Muscle layer of colon (tissue), 2 donors: Measurements from ENCODE around the gene PODN.
A peak's percentile ranks its signal among the peaks of the same experiment; 100 is the strongest.

Experiments
- H3K27ac ChIP-seq: one replicate; pipeline ENCODE4 v1.7.0; 2013; ENCODE audit warnings: low read depth, mild to moderate bottlenecking, low read length, moderate library complexity
- H3K27me3 ChIP-seq, 2 donors: one replicate each; pipeline ENCODE4 v1.7.0; 2013; ENCODE audit warnings: low read length in 2 of 2, mild to moderate bottlenecking in 2 of 2; ENCODE audit not compliant: insufficient read depth in 2 of 2, control insufficient read depth in 1 of 2
- H3K36me3 ChIP-seq: one replicate; pipeline ENCODE4 v1.7.0; 2013; ENCODE audit warnings: mild to moderate bottlenecking, low read length; ENCODE audit not compliant: insufficient read depth
- H3K4me1 ChIP-seq: one replicate; pipeline ENCODE4 v1.7.0; 2013; ENCODE audit warnings: mild to moderate bottlenecking, low read length; ENCODE audit not compliant: insufficient read depth
- H3K4me3 ChIP-seq, 2 donors: one replicate each; pipeline ENCODE4 v1.7.0; 2013; ENCODE audit warnings: low read length in 2 of 2, low read depth in 1 of 2, mild to moderate bottlenecking in 1 of 2, moderate library complexity in 1 of 2
- H3K9ac ChIP-seq: one replicate; pipeline ENCODE4 v1.7.0; 2013; ENCODE audit warnings: low read length
- H3K9me3 ChIP-seq: one replicate; pipeline ENCODE4 v1.7.0; 2013; ENCODE audit warnings: mild to moderate bottlenecking, low read length
- donor health status: abdominal sarcoma.
- donor health status: Adenocarcinoma of cecum.

PODN gene

GRCh38 chr1:53051676-53052075 is 10.3 kb upstream of the PODN start:
- H3K9ac ChIP-seq = no peak overlapping the region
- H3K9me3 ChIP-seq = no peaks in the 10 kb centered on the region
- H3K27me3 ChIP-seq = no peaks in the 10 kb centered on the region
- peaks cover 20% of the 10 kb centered on the region for H3K36me3 ChIP-seq
- H3K4me3 ChIP-seq = no peak overlapping the region
- H3K4me1 ChIP-seq = peaks cover 39% of the 10 kb centered on the region
- no peak overlapping the region for H3K27ac ChIP-seq

- no peaks in the 10 kb centered on the region for H3K9me3 ChIP-seq
- H3K4me1 ChIP-seq = peaks cover 28% of the 10 kb centered on the region
- H3K27ac ChIP-seq = no peak overlapping the region
- no peaks in the 10 kb centered on the region for H3K27me3 ChIP-seq
- H3K36me3 ChIP-seq = peaks cover 13% of the 10 kb centered on the region
- no peak overlapping the region for H3K4me3 ChIP-seq
- no peak overlapping the region for H3K9ac ChIP-seq
These were observed 4.9 kb upstream of the PODN start for GRCh38 chr1:53057127-53057526.

GRCh38 chr1:53060579-53060978 is 1.4 kb upstream of the PODN start:
- H3K4me3 ChIP-seq = no peak overlapping the region
- H3K4me1 ChIP-seq = peaks cover 37% of the 10 kb centered on the region
- H3K9me3 ChIP-seq = no peaks in the 10 kb centered on the region
- no peaks in the 10 kb centered on the region for H3K27me3 ChIP-seq
- H3K27ac ChIP-seq = no peak overlapping the region
- no peaks in the 10 kb centered on the region for H3K36me3 ChIP-seq
- H3K9ac ChIP-seq = no peak overlapping the region

GRCh38 chr1:53061123-53061858 is 722 bp upstream of the PODN start:
- no peak overlapping the region for H3K9ac ChIP-seq
- no peaks in the 10 kb centered on the region for H3K27me3 ChIP-seq
- peak overlapping the region; percentile 47 to 89 for H3K4me3 ChIP-seq
- no peaks in the 10 kb centered on the region for H3K36me3 ChIP-seq
- peak overlapping the region; percentile 81 for H3K27ac ChIP-seq
- H3K4me1 ChIP-seq = peaks cover 38% of the 10 kb centered on the region
- no peaks in the 10 kb centered on the region for H3K9me3 ChIP-seq

- Histone ChIP-seq H3K36me3 (no peaks in the 10 kb centered on the region), H3K27me3 (no peaks in the 10 kb centered on the region), H3K27ac (peak overlapping the region; percentile 81), H3K4me3 (peak overlapping the region; percentile 74 to 89), H3K9ac (peak overlapping the region; percentile 49), H3K9me3 (no peaks in the 10 kb centered on the region), H3K4me1 (peaks cover 34% of the 10 kb centered on the region)
These were observed 937 bp downstream of the PODN start for GRCh38 chr1:53062708-53063591.

- Histone ChIP-seq H3K4me1 (peaks cover 28% of the 10 kb centered on the region), H3K27me3 (no peaks in the 10 kb centered on the region), H3K4me3 (peak overlapping the region in 1 of 2 donors; percentile 74), H3K36me3 (no peaks in the 10 kb centered on the region), H3K9ac (no peak overlapping the region), H3K9me3 (no peaks in the 10 kb centered on the region), H3K27ac (peak overlapping the region; percentile 81)
These were observed 1.9 kb downstream of the PODN start for GRCh38 chr1:53063744-53064515.

- H3K27ac ChIP-seq = no peak overlapping the region
- peaks cover 28% of the 10 kb centered on the region for H3K4me1 ChIP-seq
- H3K36me3 ChIP-seq = peaks cover 4% of the 10 kb centered on the region
- H3K9me3 ChIP-seq = no peaks in the 10 kb centered on the region
- H3K9ac ChIP-seq = no peak overlapping the region
- no peak overlapping the region for H3K4me3 ChIP-seq
- H3K27me3 ChIP-seq = no peaks in the 10 kb centered on the region
These were observed 3.4 kb downstream of the PODN start for GRCh38 chr1:53065391-53065790.

GRCh38 chr1:53066488-53066887 is 4.5 kb downstream of the PODN start:
- no peak overlapping the region for H3K4me3 ChIP-seq
- H3K4me1 ChIP-seq = peaks cover 19% of the 10 kb centered on the region
- no peak overlapping the region for H3K9ac ChIP-seq
- H3K9me3 ChIP-seq = no peaks in the 10 kb centered on the region
- no peaks in the 10 kb centered on the region for H3K27me3 ChIP-seq
- peaks cover 6% of the 10 kb centered on the region for H3K36me3 ChIP-seq
- no peak overlapping the region for H3K27ac ChIP-seq

- Histone ChIP-seq H3K36me3 (peaks cover 6% of the 10 kb centered on the region), H3K9me3 (no peaks in the 10 kb centered on the region), H3K27me3 (no peaks in the 10 kb centered on the region), H3K4me1 (peaks cover 18% of the 10 kb centered on the region), H3K9ac (no peak overlapping the region), H3K4me3 (no peak overlapping the region), H3K27ac (no peak overlapping the region)
These were observed 5.1 kb downstream of the PODN start for GRCh38 chr1:53066891-53067738.

GRCh38 chr1:53067886-53068285 is 5.9 kb downstream of the PODN start:
- Histone ChIP-seq H3K9ac (no peak overlapping the region), H3K27me3 (no peaks in the 10 kb centered on the region), H3K4me1 (peaks cover 18% of the 10 kb centered on the region), H3K36me3 (peaks cover 6% of the 10 kb centered on the region), H3K27ac (no peak overlapping the region), H3K4me3 (no peak overlapping the region), H3K9me3 (no peaks in the 10 kb centered on the region)
